ENCODE measurements around the gene PCYOX1L. TPM values are rescaled to one million over a fixed set of nuclear protein-coding genes. Genes with fewer than 3 reads are reported as not detected.
A peak's percentile ranks its signal among the peaks of the same experiment; 100 is the strongest.

Gene PCYOX1L
- polyA plus RNA-seq, 2 of the 4 experiments (the other 2 are of a cell fraction) = 2.1 to 6.7 TPM

DNA sequence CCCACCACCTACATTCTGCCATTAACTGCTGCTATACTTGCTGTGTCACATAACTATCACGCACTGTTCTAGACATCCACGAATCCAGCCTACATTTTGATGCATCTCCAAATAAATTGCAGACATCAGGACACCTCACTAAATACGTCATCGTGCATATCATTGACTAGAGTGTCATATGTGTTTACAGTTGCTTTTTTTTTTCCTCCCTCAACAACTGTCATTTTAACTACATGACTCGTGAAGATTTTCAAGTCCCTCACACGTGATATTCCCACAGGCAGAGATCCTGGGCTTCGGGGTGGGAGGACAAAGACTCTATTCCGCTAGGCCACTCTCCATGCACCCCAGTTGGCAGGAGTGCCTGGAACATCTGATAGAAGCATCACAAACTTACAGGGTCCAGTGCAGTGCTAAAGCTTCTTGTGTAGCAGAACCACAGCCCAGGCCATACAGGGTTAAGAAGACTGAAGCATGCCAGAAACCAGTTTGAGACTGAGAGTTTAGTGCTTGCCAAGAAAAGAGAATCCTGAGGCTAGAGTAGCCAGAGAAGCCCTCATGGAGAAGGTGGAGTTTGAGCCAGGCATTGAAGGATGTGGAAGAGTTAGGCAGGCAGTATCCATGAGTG lies 1.1 kb downstream of the PCYOX1L start:
- ATAC-seq (no peak), FAIRE-seq (no peak), DNase-seq (ENCODE audit: low read depth in 1 of 2, low spot score in 1 of 2) (no peak)
- POLR2A ChIA-PET = no interaction called here
- CTCF ChIA-PET = interaction anchor here (1.4 to 44.9 kb wide), 4 partner anchors 9 to 64 kb away, joined by 4 to 1709 read pairs (median 82); no protein-coding TSS in a partner anchor
- Histone ChIP-seq H3K4me1 (peaks cover 10% of the 10 kb centered on the region; the same call in 2 of the 3 replicates), H3K4me3 (peak overlapping the region; percentile 97; the same call in 1 of the 3 replicates), H3K27ac (no peak overlapping the region), H3K4me2 (peak overlapping the region; percentile 98), H3K9me3 (no peaks in the 10 kb centered on the region)
- 89% methylated on average over 8 of the region's 8 CpGs for WGBS (ENCODE audit: missing lambda C conversion rate)
- TF ChIP-seq HOXA7 (CRISPR knock-in tag; IDR thresholded peaks at IDR 0.05) = no peak
- TF ChIP-seq, protein P1, sequence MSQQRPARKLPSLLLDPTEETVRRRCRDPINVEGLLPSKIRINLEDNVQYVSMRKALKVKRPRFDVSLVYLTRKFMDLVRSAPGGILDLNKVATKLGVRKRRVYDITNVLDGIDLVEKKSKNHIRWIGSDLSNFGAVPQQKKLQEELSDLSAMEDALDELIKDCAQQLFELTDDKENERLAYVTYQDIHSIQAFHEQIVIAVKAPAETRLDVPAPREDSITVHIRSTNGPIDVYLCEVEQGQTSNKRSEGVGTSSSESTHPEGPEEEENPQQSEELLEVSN (IDR thresholded peaks at IDR 0.05; ENCODE audit: borderline replicate concordance, low read depth) = no peak
- no peak for TF ChIP-seq CEBPB (IDR thresholded peaks at IDR 0.05)
- TF ChIP-seq ZNF302 (CRISPR knock-in tag; IDR thresholded peaks at IDR 0.05) = no peak
- TF ChIP-seq KDM1A (IDR thresholded peaks at IDR 0.05; ENCODE audit: low read depth) = no peak
- TF ChIP-seq SMC3 (IDR thresholded peaks at IDR 0.05) = no peak

DNA sequence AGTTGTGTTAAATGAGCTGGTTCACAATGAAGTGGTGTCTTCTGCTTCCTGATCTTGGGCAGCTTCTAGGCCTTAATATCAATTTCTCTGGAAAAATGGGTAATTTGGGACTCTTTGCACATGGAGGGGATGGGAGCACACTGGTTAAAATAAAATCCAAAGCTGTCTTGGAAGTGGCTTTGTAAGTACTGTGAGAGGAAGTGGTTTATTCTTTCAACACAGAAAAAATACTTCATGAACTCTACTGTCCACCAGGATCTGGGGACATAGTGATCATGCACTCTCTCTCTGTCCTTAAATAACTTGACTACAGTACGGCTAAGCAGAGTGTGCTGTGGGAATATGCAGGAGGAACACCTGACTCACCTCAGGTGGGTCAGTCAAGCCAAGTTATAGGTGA lies 2.4 kb downstream of the PCYOX1L start:
- no peak for ATAC-seq
- 100% methylated on average over 1 of the region's 1 CpG for WGBS (ENCODE audit: missing lambda C conversion rate)
- CTCF ChIA-PET = interaction anchor here (0.6 to 44.9 kb wide), 7 partner anchors 10 to 63 kb away, joined by 3 to 1709 read pairs (median 5); no protein-coding TSS in a partner anchor
- no peak for TF ChIP-seq CHD4 (IDR thresholded peaks at IDR 0.05; ENCODE audit: borderline replicate concordance)
- no peak for TF ChIP-seq RCOR1 (IDR thresholded peaks at IDR 0.05; ENCODE audit: low read depth, low read length)
- no peak for TF ChIP-seq HOXB13 (CRISPR knock-in tag; IDR thresholded peaks at IDR 0.05; ENCODE audit: low read depth)
- TF ChIP-seq CBX8 (IDR thresholded peaks at IDR 0.05) = no peak
- TF ChIP-seq RARB (CRISPR knock-in tag; IDR thresholded peaks at IDR 0.05) = no peak
- TF ChIP-seq BHLHE40 (IDR thresholded peaks at IDR 0.05; ENCODE audit: low read depth, low read length) = no peak
- no peak for TF ChIP-seq REST (IDR thresholded peaks at IDR 0.05)
- H3K4me2 ChIP-seq = no peak overlapping the region
- peaks cover 10% of the 10 kb centered on the region; the same call in 2 of the 3 replicates for H3K4me1 ChIP-seq
- DNase-seq (ENCODE audit: low read depth in 1 of 2, low spot score in 1 of 2) = no peak
- H3K4me3 ChIP-seq = no peak overlapping the region
- H3K27ac ChIP-seq = no peak overlapping the region
- FAIRE-seq = no peak
- no peaks in the 10 kb centered on the region for H3K9me3 ChIP-seq
- POLR2A ChIA-PET = interaction anchor here (1.4 kb wide), 1 partner anchor 15 kb away, joined by 6 read pairs; the partner anchor contains the start of gene GRPEL2

- POLR2A ChIA-PET = no interaction called here
- no peak overlapping the region for H3K27ac ChIP-seq
- H3K9me3 ChIP-seq = no peaks in the 10 kb centered on the region
- H3K4me3 ChIP-seq = no peak overlapping the region
- DNase-seq (ENCODE audit: low read depth in 1 of 2, low spot score in 1 of 2) (no peak), ATAC-seq (no peak), FAIRE-seq (no peak)
- no peak for TF ChIP-seq PBX3 (IDR thresholded peaks at IDR 0.05)
- no peak for TF ChIP-seq SREBF2 (IDR thresholded peaks at IDR 0.05)
- TF ChIP-seq JUNB (IDR thresholded peaks at IDR 0.05) = no peak
- TF ChIP-seq BHLHE40 (IDR thresholded peaks at IDR 0.05; ENCODE audit: low read depth, low read length) = no peak
- TF ChIP-seq NFE2L2 (conservative IDR thresholded peaks at IDR 0.05; ENCODE audit: low read length) = no peak
- TF ChIP-seq JUN (IDR thresholded peaks at IDR 0.05) = no peak
- no peak for TF ChIP-seq MAZ (IDR thresholded peaks at IDR 0.05; ENCODE audit: borderline replicate concordance, low read depth, low read length)
- TF ChIP-seq ZNF302 (CRISPR knock-in tag; IDR thresholded peaks at IDR 0.05) = no peak
- no peak for TF ChIP-seq MYC (IDR thresholded peaks at IDR 0.05; ENCODE audit: borderline replicate concordance, low read length)
- no peak for TF ChIP-seq NR3C1 (IDR thresholded peaks at IDR 0.05)
- TF ChIP-seq CBX2 (IDR thresholded peaks at IDR 0.05; ENCODE audit: borderline replicate concordance, low read depth) = no peak
- no peak for TF ChIP-seq CBX8 (IDR thresholded peaks at IDR 0.05)
- no peak for TF ChIP-seq FOXS1 (CRISPR knock-in tag; IDR thresholded peaks at IDR 0.05)
- TF ChIP-seq RARB (CRISPR knock-in tag; IDR thresholded peaks at IDR 0.05) = no peak
- no peak for TF ChIP-seq POLR2AphosphoS2 (conservative IDR thresholded peaks at IDR 0.05; ENCODE audit: low read length)
- TF ChIP-seq SMC3 (IDR thresholded peaks at IDR 0.05) = no peak
- no peak for TF ChIP-seq TFCP2L1 (CRISPR knock-in tag; IDR thresholded peaks at IDR 0.05)
- no peak for TF ChIP-seq RNF2 (IDR thresholded peaks at IDR 0.05; ENCODE audit: borderline replicate concordance, low read depth)
- TF ChIP-seq ESRRA (IDR thresholded peaks at IDR 0.05; ENCODE audit: borderline replicate concordance, low read length) = no peak
- H3K4me1 ChIP-seq = peaks cover 6% of the 10 kb centered on the region; the same call in 1 of the 3 replicates
- H3K4me2 ChIP-seq = no peak overlapping the region
- CTCF ChIA-PET = interaction anchor here (1.1 to 44.9 kb wide), 4 partner anchors 8 to 61 kb away, joined by 5 to 1709 read pairs (median 86); no protein-coding TSS in a partner anchor
- 84% methylated on average over 11 of the region's 12 CpGs for WGBS (ENCODE audit: missing lambda C conversion rate)
Observed at GRCh38 chr5:149362541-149362940, 4.7 kb downstream of the PCYOX1L start.
